ENCODE results near the gene CWC27.

DNA sequence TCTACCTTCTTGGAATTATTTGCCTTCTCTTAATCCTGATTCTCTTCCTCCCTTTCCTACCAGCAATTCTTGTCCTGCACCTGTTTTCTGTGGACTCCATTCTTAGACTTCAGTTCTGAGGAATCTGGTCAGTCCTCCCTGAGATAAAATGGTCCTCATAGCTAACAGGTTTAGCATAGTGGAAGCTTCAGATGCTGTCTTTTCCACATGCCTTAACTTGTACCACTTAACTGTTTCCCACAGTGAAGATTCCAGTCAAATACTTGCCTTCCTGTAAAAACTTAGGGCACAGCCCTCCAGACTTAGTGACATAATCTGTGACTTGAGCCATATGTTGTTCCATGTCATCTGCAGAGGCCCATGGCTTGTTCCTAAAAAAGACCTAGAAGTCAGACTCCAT is 261.3 kb downstream of the CWC27 start:
- TF ChIP-seq, protein P1, sequence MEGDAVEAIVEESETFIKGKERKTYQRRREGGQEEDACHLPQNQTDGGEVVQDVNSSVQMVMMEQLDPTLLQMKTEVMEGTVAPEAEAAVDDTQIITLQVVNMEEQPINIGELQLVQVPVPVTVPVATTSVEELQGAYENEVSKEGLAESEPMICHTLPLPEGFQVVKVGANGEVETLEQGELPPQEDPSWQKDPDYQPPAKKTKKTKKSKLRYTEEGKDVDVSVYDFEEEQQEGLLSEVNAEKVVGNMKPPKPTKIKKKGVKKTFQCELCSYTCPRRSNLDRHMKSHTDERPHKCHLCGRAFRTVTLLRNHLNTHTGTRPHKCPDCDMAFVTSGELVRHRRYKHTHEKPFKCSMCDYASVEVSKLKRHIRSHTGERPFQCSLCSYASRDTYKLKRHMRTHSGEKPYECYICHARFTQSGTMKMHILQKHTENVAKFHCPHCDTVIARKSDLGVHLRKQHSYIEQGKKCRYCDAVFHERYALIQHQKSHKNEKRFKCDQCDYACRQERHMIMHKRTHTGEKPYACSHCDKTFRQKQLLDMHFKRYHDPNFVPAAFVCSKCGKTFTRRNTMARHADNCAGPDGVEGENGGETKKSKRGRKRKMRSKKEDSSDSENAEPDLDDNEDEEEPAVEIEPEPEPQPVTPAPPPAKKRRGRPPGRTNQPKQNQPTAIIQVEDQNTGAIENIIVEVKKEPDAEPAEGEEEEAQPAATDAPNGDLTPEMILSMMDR (conservative IDR thresholded peaks at IDR 0.05; ENCODE audit: low read length) = no peak
- no peak for TF ChIP-seq EZH2phosphoT487 (IDR thresholded peaks at IDR 0.05; ENCODE audit: borderline replicate concordance)
